DLD1 (cell line): ENCODE data around the gene RAB6B.

Source experiments
- in situ Hi-C: cut with HindIII; loops from 2 replicates; pipeline ENCODE4 v1.10.0; 2017; ENCODE audit warnings: low sequenced_read_pairs

Gene RAB6B

GRCh38 chr3:133838296-133838789 lies 57.3 kb downstream of the RAB6B start:
- in situ Hi-C loops = no loop called here

DNA sequence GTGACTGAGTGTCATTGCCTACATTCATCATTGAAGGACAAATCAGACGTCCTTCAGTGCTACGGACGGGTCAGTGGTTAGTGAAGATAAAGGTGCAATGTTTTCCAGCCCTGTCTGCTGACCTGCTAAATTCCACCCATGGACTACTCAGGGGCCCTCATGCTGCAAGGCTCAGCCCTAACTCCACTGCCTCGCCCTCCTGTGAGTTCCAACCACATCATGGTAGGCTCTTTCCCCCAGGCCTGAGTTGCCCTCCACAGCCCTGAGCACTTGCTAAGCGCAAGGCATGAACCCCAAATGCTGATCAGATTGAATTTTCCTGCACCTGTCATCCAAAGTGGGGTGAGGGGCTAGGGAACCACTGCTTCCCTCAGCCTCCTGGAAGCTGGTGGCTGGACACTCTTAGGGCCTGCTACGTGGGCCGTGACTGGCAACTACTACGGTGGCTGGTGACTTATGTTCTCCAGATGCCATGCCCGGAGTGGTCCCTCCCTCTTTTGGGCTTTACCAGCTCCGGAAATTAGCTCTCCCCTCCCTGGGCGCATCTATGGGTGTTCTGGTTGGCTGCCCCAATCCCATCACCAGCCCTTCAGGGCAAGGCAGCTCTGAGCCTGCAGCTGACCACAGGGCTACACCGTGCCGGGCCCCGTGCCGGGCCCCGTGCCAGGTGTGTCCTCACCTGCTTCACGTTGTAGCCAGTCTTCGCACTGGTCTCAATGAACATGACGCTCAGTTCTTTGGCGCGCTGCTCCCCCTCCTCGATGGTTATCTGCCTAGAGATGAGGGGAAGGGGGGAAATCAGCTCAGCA lies 58.0 kb downstream of the RAB6B start:
- in situ Hi-C loops = no loop called here

DNA sequence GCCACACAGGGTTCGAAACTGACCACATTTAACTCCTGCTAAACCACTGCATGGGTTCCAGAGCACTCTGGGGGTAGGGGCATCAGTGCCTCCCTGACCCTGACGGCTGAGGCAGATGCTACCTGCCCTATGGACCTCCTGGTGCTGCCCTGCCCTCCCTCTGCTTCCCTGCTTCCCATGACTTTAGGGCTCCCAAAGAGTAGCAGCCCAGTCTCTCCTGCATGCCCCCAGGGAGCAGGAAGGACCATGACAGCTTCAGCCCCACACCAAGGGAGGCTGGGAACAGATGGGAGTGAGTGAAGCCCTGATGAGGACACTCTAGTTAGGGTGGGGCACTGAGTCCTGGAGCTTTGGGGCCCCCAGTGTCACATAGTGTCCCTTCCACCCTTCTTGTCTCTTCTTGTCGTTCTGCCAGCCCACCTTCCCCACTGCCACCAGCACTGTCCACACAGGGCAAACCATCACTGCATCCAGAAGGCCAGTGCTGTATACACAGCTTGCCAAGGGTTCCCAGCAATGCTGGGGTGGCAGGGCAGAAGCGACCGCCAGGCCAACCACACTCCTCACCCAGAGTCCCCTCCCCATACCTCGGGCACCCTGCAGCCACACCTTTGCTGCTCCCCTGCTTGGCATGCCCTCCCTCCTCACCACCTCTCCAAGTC lies 59.1 kb downstream of the RAB6B start:
- in situ Hi-C loops = no loop called here

GRCh38 chr3:133835961-133836360 lies 59.7 kb downstream of the RAB6B start:
- in situ Hi-C loops = no loop called here

GRCh38 chr3:133835418-133835743 lies 60.3 kb downstream of the RAB6B start:
- in situ Hi-C loops = no loop called here

- in situ Hi-C loops = no loop called here
Observed at GRCh38 chr3:133834621-133835417, 60.9 kb downstream of the RAB6B start.

- in situ Hi-C loops = no loop called here
Observed at GRCh38 chr3:133833880-133834620, 61.6 kb downstream of the RAB6B start.

DNA sequence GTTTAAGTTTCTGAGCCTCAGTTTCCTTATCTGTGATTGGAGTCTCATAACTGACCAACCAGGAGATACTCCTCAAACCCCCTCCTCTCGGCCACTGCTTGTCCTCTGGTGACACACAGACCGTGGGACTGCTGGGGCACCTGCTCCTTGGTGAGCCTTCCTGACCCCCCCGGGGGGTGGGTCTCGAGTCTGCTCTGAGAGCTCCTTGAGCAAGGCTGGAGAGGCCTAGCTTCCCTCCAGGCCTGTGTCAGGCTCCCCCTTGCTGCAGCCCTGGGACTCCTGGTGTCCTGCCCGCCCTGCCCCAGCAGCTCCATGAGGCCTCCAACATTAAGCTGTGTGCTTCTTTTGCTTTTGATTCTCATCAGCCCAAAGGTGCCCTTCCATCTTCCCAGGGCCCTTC lies 62.4 kb downstream of the RAB6B start:
- in situ Hi-C loops = no loop called here

- in situ Hi-C loops = no loop called here
Observed at GRCh38 chr3:133832802-133833144, 62.9 kb downstream of the RAB6B start.

- in situ Hi-C loops = no loop called here
Observed at GRCh38 chr3:133831966-133832801, 63.5 kb downstream of the RAB6B start.

DNA sequence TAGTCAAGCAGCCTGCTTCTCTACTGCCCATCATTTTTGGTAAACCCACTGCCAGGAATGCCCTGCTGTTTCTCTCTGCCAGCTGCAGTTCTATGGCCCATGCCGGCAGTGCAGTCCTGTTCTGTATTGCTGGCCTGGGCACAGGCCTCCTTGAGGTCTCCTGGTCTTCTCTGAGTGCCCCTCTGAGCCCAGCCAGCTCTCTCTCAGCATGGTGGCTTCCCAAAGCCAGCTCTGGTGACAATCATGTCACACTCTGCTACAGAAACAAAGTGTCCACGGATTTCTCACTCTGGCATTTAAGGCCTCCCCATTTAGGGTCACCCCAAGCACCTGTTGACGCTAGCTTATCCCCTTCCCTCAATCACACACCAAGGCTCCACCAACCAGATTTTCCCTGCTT lies 65.6 kb downstream of the RAB6B start:
- in situ Hi-C loops = no loop called here

GRCh38 chr3:133829310-133829707 lies 66.4 kb downstream of the RAB6B start:
- in situ Hi-C loops = no loop called here

- in situ Hi-C loops = no loop called here
Observed at GRCh38 chr3:133828576-133829309, 66.9 kb downstream of the RAB6B start.

DNA sequence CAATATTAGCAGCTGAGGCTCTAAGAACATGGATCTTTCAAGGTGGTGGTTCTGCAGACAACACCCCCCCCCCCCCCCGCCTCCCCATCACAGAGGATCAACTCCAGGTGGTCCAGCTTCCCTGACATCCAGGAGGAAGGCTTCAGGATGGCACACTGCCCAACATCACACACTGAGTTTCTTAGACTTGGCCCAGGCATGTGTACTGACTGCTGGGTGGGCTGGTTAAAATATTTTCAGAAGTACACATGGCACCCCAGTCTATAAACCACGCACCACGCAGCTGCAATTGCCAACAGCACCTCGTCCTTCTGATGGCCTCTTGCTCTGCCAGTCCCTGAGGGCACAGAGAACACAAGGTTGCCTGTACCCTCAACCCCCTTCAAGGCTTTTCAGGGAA lies 68.0 kb downstream of the RAB6B start:
- in situ Hi-C loops = no loop called here

DNA sequence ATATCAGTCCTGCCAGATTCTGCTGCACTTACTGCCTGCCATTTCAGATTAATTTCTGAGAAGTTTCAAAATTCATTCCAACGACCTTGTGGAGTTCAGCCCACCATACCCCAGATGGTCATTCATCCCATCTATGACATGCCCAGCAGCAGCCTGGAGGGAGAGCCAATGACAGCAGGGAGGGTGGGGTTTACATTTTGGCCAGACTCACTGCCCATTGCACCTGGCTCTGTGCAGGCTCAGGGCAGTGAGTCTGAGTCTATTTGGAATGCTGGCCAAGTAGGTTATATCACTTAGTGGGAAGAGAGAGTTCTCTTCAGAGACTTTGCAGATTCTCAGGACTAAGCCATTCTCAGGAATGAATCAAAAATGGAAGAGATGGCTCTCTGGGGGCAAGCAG lies 68.5 kb downstream of the RAB6B start:
- in situ Hi-C loops = no loop called here

GRCh38 chr3:133825969-133826727 lies 69.5 kb downstream of the RAB6B start:
- in situ Hi-C loops = no loop called here

GRCh38 chr3:133824961-133825485 lies 70.7 kb downstream of the RAB6B start:
- in situ Hi-C loops = loop anchor here (5.0 kb wide), 1 partner anchor 47 kb away; no protein-coding TSS in a partner anchor
